ENCODE results near the gene RNF224.

- TF ChIP-seq CTCF (optimal IDR thresholded peaks at IDR 0.05 in 1 of 3, IDR thresholded peaks at IDR 0.05 in 1 of 3, conservative IDR thresholded peaks at IDR 0.05 in 1 of 3; ENCODE audit: extremely low read depth in 1 of 3, insufficient read depth in 2 of 3, low read length in 3 of 3) (no peak), EZH2 (IDR thresholded peaks at IDR 0.05; ENCODE audit: low read length) (no peak)
These were observed 5.7 kb upstream of the RNF224 start for GRCh38 chr9:137221506-137222111.
